Measurements from ENCODE around the gene GOLPH3. TPM values are rescaled to one million over a fixed set of nuclear protein-coding genes. Genes with fewer than 3 reads are reported as not detected.
A peak's percentile ranks its signal among the peaks of the same experiment; 100 is the strongest.
"Not testable (repeated sequence)": the region's sequence is repeated elsewhere in the genome, so short reads cannot be mapped to it uniquely, and the experiment has no call there.

The GOLPH3 gene
- total RNA-seq, 1 experiment from 2014 or later = 115 TPM

- no peaks in the 10 kb centered on the region for H3K9me3 Mint-ChIP-seq (ENCODE audit: low read depth, unreplicated experiment)
- peak overlapping the region; percentile 81 for H3K27ac Mint-ChIP-seq (ENCODE audit: unreplicated experiment)
- intact Hi-C loops (cut with micrococcal nuclease; ENCODE audit: unreplicated experiment) = loop anchor here (5.0 kb wide), 1 partner anchor 38 kb away; the partner anchor contains the start of gene GOLPH3
- peaks cover 35% of the 10 kb centered on the region for H3K4me1 Mint-ChIP-seq (ENCODE audit: low read depth, unreplicated experiment)
- CTCF ChIA-PET = interaction anchor here (0.6 kb wide), 1 partner anchor 194 kb away, joined by 4 read pairs; no protein-coding TSS in a partner anchor
- H3K4me3 Mint-ChIP-seq (ENCODE audit: low read depth, unreplicated experiment) = no peak overlapping the region
- no TSS peak for BruUV-seq (replicated peaks)
- DNase-seq = no peak
- no peaks in the 10 kb centered on the region for H3K27me3 Mint-ChIP-seq (ENCODE audit: unreplicated experiment)
- peaks cover 7% of the 10 kb centered on the region for H3K36me3 Mint-ChIP-seq (ENCODE audit: insufficient read depth, unreplicated experiment)
- TF ChIP-seq CTCF (IDR thresholded peaks at IDR 0.05; ENCODE audit: unreplicated experiment) = no peak
These were observed 36.0 kb upstream of the GOLPH3 start for GRCh38 chr5:32210151-32210550.

- H3K27me3 Mint-ChIP-seq (ENCODE audit: unreplicated experiment); DNase-seq; BruUV-seq (replicated peaks); H3K4me3 Mint-ChIP-seq (ENCODE audit: low read depth, unreplicated experiment); H3K36me3 Mint-ChIP-seq (ENCODE audit: insufficient read depth, unreplicated experiment); H3K9me3 Mint-ChIP-seq (ENCODE audit: low read depth, unreplicated experiment); intact Hi-C loops (cut with micrococcal nuclease; ENCODE audit: unreplicated experiment); CTCF ChIA-PET; H3K27ac Mint-ChIP-seq (ENCODE audit: unreplicated experiment): not testable (repeated sequence)
- H3K4me1 Mint-ChIP-seq (ENCODE audit: low read depth, unreplicated experiment) = peaks cover 46% of the 10 kb centered on the region
These were observed 34.7 kb upstream of the GOLPH3 start for GRCh38 chr5:32208837-32209236.

GRCh38 chr5:32207355-32207634 lies 33.2 kb upstream of the GOLPH3 start:
- DNase-seq = no peak
- H3K4me3 Mint-ChIP-seq (ENCODE audit: low read depth, unreplicated experiment) = no peak overlapping the region
- peaks cover 7% of the 10 kb centered on the region for H3K36me3 Mint-ChIP-seq (ENCODE audit: insufficient read depth, unreplicated experiment)
- H3K27ac Mint-ChIP-seq (ENCODE audit: unreplicated experiment) = no peak overlapping the region
- no peak for TF ChIP-seq CTCF (IDR thresholded peaks at IDR 0.05; ENCODE audit: unreplicated experiment)
- no peaks in the 10 kb centered on the region for H3K9me3 Mint-ChIP-seq (ENCODE audit: low read depth, unreplicated experiment)
- no peaks in the 10 kb centered on the region for H3K27me3 Mint-ChIP-seq (ENCODE audit: unreplicated experiment)
- no TSS peak for BruUV-seq (replicated peaks)
- intact Hi-C loops (cut with micrococcal nuclease; ENCODE audit: unreplicated experiment) = no loop called here
- CTCF ChIA-PET = interaction anchor here (1.3 kb wide), 1 partner anchor 25 kb away, joined by 4 read pairs; no protein-coding TSS in a partner anchor
- peaks cover 45% of the 10 kb centered on the region for H3K4me1 Mint-ChIP-seq (ENCODE audit: low read depth, unreplicated experiment)

GRCh38 chr5:32206509-32207354 lies 32.6 kb upstream of the GOLPH3 start:
- CTCF ChIA-PET = interaction anchor here (0.7 to 1.3 kb wide), 2 partner anchors 26 to 56 kb away, joined by 3 to 4 read pairs; no protein-coding TSS in a partner anchor
- DNase-seq = no peak
- BruUV-seq (replicated peaks) = no TSS peak
- Mint-ChIP-seq H3K27me3 (ENCODE audit: unreplicated experiment) (no peaks in the 10 kb centered on the region), H3K4me3 (ENCODE audit: low read depth, unreplicated experiment) (no peak overlapping the region), H3K36me3 (ENCODE audit: insufficient read depth, unreplicated experiment) (peaks cover 7% of the 10 kb centered on the region), H3K4me1 (ENCODE audit: low read depth, unreplicated experiment) (peaks cover 51% of the 10 kb centered on the region), H3K27ac (ENCODE audit: unreplicated experiment) (no peak overlapping the region), H3K9me3 (ENCODE audit: low read depth, unreplicated experiment) (no peaks in the 10 kb centered on the region)
- intact Hi-C loops (cut with micrococcal nuclease; ENCODE audit: unreplicated experiment) = no loop called here
- no peak for TF ChIP-seq CTCF (IDR thresholded peaks at IDR 0.05; ENCODE audit: unreplicated experiment)

GRCh38 chr5:32206053-32206452 lies 31.9 kb upstream of the GOLPH3 start:
- Mint-ChIP-seq H3K27me3 (ENCODE audit: unreplicated experiment) (no peaks in the 10 kb centered on the region), H3K36me3 (ENCODE audit: insufficient read depth, unreplicated experiment) (peaks cover 6% of the 10 kb centered on the region), H3K4me1 (ENCODE audit: low read depth, unreplicated experiment) (peaks cover 54% of the 10 kb centered on the region), H3K9me3 (ENCODE audit: low read depth, unreplicated experiment) (no peaks in the 10 kb centered on the region), H3K27ac (ENCODE audit: unreplicated experiment) (no peak overlapping the region), H3K4me3 (ENCODE audit: low read depth, unreplicated experiment) (no peak overlapping the region)
- DNase-seq = no peak
- intact Hi-C loops (cut with micrococcal nuclease; ENCODE audit: unreplicated experiment) = no loop called here
- no TSS peak for BruUV-seq (replicated peaks)
- TF ChIP-seq CTCF (IDR thresholded peaks at IDR 0.05; ENCODE audit: unreplicated experiment) = no peak
- CTCF ChIA-PET = interaction anchor here (0.6 to 0.7 kb wide), 2 partner anchors 57 to 817 kb away, joined by 3 read pairs; no protein-coding TSS in a partner anchor

Measured in Calu3 (cell line).